Neural cell (in vitro differentiated cells): Measurements from ENCODE around the gene RANBP10.

Experiments used
- EP300 ChIP-seq: fragments of 450-650 bp; conservative IDR thresholded peaks from 2 replicates; pipeline ENCODE4 v1.6.1; 2014; ENCODE audit warnings: antibody characterized with exemption, mild to moderate bottlenecking, moderate library complexity; ENCODE audit not compliant: poor library complexity, severe bottlenecking
- EZH2 ChIP-seq: fragments of 200-600, 300-800 bp; shearing (Covaris generic), sonication (generic); IDR thresholded peaks from 2 replicates; pipeline ENCODE4 v1.6.1; 2014; ENCODE audit warnings: antibody characterized with exemption, low read length, borderline replicate concordance, mild to moderate bottlenecking; ENCODE audit not compliant: insufficient read depth, poor library complexity, severe bottlenecking
- MXI1 ChIP-seq: fragments of 450-650 bp; conservative IDR thresholded peaks from 2 replicates; pipeline ENCODE4 v1.6.1; 2014; ENCODE audit warnings: antibody characterized with exemption, mild to moderate bottlenecking; ENCODE audit not compliant: poor library complexity, severe bottlenecking
- POLR2AphosphoS5 ChIP-seq: IDR thresholded peaks from 2 replicates; pipeline ENCODE4 v1.6.1; 2012
- RAD21 ChIP-seq: fragments of 450-650 bp; conservative IDR thresholded peaks from 2 replicates; pipeline ENCODE4 v1.6.1; 2014; ENCODE audit warnings: antibody characterized with exemption, mild to moderate bottlenecking, moderate library complexity
- TAF1 ChIP-seq: IDR thresholded peaks from 2 replicates; pipeline ENCODE4 v1.6.1; 2012; ENCODE audit warnings: low read depth
- TF ChIP-seq, protein P1 (sequence below): fragments of 450-650 bp; IDR thresholded peaks from 2 replicates; pipeline ENCODE4 v1.5.1; 2014; ENCODE audit warnings: antibody characterized with exemption, mild to moderate bottlenecking, moderate library complexity; ENCODE audit not compliant: poor library complexity, severe bottlenecking
- TF ChIP-seq, protein P2 (sequence below): IDR thresholded peaks from 2 replicates; pipeline ENCODE4 v1.6.1; 2012; ENCODE audit warnings: borderline replicate concordance

DNA sequence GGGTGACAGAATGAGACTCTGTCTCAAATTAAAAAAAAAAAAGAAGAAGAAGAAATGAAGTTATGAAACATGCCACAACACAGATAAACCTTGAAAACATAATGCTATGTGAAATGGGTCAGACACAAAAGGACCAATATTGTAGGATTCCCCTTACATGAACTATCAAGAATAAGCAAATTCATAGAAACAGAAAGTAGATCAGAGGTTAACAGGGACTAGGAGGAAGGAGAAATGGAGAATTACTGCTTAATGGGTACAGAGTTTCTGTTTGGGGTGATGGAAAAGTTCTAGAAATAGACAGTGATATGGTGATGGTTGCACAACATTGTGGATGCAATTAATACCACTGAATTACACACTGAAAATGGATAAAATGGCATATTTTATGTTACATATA lies 16.3 kb downstream of the RANBP10 start:
- TF ChIP-seq, protein P1, sequence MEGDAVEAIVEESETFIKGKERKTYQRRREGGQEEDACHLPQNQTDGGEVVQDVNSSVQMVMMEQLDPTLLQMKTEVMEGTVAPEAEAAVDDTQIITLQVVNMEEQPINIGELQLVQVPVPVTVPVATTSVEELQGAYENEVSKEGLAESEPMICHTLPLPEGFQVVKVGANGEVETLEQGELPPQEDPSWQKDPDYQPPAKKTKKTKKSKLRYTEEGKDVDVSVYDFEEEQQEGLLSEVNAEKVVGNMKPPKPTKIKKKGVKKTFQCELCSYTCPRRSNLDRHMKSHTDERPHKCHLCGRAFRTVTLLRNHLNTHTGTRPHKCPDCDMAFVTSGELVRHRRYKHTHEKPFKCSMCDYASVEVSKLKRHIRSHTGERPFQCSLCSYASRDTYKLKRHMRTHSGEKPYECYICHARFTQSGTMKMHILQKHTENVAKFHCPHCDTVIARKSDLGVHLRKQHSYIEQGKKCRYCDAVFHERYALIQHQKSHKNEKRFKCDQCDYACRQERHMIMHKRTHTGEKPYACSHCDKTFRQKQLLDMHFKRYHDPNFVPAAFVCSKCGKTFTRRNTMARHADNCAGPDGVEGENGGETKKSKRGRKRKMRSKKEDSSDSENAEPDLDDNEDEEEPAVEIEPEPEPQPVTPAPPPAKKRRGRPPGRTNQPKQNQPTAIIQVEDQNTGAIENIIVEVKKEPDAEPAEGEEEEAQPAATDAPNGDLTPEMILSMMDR = no peak
- no peak for TF ChIP-seq TAF1
- TF ChIP-seq RAD21 = no peak
- TF ChIP-seq EZH2 = no peak
- no peak for TF ChIP-seq EP300
- no peak for TF ChIP-seq POLR2AphosphoS5
- TF ChIP-seq, protein P2, sequence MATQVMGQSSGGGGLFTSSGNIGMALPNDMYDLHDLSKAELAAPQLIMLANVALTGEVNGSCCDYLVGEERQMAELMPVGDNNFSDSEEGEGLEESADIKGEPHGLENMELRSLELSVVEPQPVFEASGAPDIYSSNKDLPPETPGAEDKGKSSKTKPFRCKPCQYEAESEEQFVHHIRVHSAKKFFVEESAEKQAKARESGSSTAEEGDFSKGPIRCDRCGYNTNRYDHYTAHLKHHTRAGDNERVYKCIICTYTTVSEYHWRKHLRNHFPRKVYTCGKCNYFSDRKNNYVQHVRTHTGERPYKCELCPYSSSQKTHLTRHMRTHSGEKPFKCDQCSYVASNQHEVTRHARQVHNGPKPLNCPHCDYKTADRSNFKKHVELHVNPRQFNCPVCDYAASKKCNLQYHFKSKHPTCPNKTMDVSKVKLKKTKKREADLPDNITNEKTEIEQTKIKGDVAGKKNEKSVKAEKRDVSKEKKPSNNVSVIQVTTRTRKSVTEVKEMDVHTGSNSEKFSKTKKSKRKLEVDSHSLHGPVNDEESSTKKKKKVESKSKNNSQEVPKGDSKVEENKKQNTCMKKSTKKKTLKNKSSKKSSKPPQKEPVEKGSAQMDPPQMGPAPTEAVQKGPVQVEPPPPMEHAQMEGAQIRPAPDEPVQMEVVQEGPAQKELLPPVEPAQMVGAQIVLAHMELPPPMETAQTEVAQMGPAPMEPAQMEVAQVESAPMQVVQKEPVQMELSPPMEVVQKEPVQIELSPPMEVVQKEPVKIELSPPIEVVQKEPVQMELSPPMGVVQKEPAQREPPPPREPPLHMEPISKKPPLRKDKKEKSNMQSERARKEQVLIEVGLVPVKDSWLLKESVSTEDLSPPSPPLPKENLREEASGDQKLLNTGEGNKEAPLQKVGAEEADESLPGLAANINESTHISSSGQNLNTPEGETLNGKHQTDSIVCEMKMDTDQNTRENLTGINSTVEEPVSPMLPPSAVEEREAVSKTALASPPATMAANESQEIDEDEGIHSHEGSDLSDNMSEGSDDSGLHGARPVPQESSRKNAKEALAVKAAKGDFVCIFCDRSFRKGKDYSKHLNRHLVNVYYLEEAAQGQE = no peak
- no peak for TF ChIP-seq MXI1
